Epithelial cell of prostate (primary cell): ENCODE measurements around the gene SLC34A1.
"Not testable (repeated sequence)": the region's sequence is repeated elsewhere in the genome, so short reads cannot be mapped to it uniquely, and the experiment has no call there.

Experiments used
- DNase-seq: peaks from one replicate; pipeline ENCODE4 v3.0.0-alpha.2; 2011; ENCODE audit warnings: low read depth, low spot score
- H3K27ac ChIP-seq: fragments of 450-650 bp; 2 replicates; pipeline ENCODE4 v1.5.1; 2017; ENCODE audit warnings: mild to moderate bottlenecking

SLC34A1 gene

GRCh38 chr5:177403792-177404640 is 19.8 kb downstream of the SLC34A1 start:
- peak overlapping the region; percentile 23 for H3K27ac ChIP-seq
- no peak for DNase-seq

DNA sequence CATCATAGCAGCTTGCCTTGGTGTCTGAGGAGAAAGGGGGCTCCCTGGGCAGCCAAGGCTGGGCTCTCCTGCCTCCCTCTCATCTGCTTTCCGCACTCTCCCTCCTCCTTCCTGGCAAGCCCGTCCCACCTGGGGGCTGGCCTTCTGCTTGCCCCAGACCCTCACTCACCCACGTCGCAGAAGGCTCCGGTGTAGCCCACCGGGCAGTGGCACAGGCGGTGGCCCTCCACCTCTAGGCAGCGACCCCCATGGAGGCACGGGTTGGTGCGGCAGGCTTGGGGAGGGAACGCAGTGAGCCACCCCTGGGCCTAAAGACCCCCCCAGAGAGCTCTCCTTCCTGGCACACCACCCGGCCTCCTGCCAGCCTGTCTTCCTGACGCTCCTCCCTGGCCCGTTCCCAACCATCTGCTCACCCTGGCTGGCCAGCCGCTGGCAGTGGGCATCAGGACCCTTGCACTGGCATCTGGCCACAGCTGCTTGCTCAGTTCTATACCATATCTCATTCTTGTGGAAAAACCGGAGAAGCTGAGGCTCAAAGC is 20.5 kb downstream of the SLC34A1 start:
- no peak for DNase-seq
- no peak overlapping the region for H3K27ac ChIP-seq

DNA sequence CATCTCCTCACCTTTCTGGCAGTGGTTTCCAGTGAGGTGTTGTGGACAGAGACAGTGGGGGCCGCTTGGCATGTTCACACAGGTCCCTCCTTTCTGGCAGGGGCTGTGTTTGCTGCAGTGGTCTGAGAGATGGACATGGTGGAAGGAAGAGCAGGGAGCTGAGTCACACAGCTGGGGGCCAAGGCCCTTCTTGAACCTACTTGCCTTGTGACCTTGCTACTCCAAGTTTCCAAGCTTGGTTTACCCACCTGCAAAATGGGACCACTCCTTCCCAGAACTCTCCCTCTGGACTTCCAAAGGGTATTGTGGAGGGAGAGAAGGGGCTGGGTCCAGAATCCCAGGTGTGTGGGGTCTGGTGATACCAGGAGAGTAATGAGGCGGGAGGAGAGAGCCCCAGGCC is 21.1 kb downstream of the SLC34A1 start:
- no peak overlapping the region for H3K27ac ChIP-seq
- no peak for DNase-seq

- no peak for DNase-seq
- no peak overlapping the region for H3K27ac ChIP-seq
Observed at GRCh38 chr5:177405805-177406204, 21.6 kb downstream of the SLC34A1 start.

- no peak for DNase-seq
- no peak within 1 kb of the TSS for H3K27ac ChIP-seq
Observed at GRCh38 chr5:177409043-177409801, 25.0 kb downstream of the SLC34A1 start, which contains the start of gene F12. Gene F12, minus strand, starts transcription at chr5:177409564. Its CDS starts 37 bp downstream, at chr5:177409527.

DNA sequence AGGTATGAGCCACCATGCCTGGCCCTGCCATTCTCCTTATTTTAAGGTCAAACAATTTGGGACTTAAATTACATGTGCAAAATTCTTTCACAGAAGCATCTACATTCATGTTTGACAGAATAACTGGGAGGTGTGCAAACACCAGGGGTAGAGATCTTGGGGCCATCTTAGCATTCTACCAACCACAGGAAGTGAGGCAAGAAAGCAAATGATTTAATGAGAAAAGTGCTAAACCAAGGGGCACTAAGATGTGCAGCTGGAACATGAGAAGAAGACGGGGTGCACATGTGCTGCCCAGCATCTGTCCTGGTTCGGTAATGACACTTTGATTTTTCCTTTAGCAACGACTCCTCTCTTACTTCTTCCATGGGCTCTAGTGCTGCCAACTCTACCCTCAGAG is 26.3 kb downstream of the SLC34A1 start:
- DNase-seq: no peak
- H3K27ac ChIP-seq: no peak overlapping the region

- DNase-seq: no peak
- H3K27ac ChIP-seq: no peak overlapping the region
Observed at GRCh38 chr5:177412603-177413233, 28.5 kb downstream of the SLC34A1 start.

DNA sequence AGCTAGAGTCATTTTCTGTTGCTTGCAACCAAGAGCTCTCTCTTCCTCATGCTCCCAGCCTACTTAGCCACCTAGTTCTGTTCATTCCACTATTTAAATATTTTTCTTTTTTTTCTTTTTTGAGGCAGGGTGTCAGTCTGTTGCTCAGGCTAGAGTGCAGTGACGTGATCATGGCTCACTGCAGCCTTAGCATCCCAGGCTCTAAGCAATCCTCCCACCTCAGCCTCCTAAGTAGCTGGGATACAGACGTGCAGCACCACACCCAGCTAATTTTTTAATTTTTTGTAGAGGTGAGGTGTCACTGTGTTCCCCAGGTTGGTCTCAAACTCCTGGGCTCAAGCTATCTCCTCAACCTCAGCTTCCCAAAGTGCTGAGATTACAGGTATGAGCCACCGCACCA is 30.2 kb downstream of the SLC34A1 start:
- DNase-seq: no peak
- no peak overlapping the region for H3K27ac ChIP-seq

GRCh38 chr5:177417081-177417480 is 32.8 kb downstream of the SLC34A1 start:
- H3K27ac ChIP-seq: not testable (repeated sequence)

DNA sequence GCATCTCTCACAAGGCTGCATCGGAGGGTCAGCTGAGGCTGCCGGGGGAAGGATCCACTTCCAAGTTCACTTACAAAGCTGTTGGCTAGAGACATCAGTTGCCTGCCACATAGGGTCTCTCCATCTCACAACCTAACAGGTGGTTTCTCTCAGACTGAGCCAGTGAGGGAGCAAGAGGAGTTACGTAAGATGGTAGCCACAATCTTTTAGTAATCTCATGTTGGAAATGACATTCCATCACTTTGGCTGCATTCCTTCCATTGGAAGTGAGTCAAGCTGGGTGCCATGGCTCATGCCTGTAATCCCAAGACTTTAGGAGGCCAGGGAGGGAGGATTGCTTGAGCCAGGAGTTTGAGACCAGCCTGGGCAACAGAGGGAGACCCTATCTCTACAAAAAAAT is 34.8 kb downstream of the SLC34A1 start:
- no peak overlapping the region for H3K27ac ChIP-seq
- DNase-seq: no peak

More at GRCh38 chr5:177417081-177417480, 32.8 kb downstream of the SLC34A1 start:
- not testable (repeated sequence) for DNase-seq

GRCh38 chr5:177420472-177420871 is 36.2 kb downstream of the SLC34A1 start:
- not testable (repeated sequence) for H3K27ac ChIP-seq

DNA sequence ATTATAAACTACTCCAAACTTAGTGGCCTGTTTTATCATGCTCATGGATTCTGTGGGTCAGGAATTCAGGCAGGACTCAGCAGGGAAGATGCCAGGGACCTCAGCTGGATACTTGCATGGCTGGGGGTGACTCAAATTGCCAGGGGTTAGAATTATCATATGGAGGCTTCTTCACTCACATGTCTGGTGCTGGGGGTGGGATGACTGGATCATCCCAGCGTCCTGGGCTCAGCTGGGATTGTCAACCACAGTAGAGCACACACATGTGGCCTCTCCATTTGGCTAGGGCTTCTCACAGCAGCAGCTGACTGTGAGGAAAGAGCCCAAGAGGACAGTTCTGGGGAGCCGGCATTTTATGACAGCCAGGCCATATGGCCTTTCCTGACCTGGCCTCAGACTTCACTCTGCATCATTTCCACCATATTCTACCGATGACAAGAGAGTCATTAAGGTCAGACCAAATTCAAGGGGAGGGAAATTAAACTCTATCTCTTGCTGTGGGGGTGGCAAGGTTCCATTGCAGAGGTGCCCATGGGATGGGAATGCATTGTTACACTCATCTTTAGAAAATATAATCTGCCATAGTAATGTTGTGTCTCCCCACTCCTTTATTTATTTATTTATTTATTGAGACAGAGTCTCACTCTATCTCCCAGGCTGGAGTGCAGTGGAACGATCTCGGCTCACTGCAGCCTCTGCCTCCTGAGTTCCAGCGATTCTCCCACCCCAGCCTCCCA is 37.0 kb downstream of the SLC34A1 start:
- no peak for DNase-seq
- no peak overlapping the region for H3K27ac ChIP-seq

More at GRCh38 chr5:177420472-177420871, 36.2 kb downstream of the SLC34A1 start:
- DNase-seq: not testable (repeated sequence)

DNA sequence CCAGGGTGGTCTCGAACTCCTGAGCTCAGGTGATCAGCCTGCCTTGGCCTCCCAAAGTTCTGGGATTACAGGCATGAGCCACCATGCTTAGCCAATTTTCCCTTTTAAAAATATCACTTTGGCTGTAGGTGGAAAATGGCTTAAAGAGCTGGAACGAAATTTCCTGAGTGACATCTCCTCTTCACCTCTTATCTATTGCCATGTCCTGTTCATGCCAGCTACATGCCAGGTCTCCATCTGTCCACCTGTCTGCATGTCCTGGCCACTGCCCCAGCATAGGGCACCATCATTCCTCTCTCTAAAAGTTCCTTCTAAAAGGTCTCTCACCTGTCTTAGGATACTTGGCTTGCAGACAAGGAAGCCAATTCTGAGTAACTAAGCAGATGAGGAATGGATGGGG is 39.4 kb downstream of the SLC34A1 start:
- H3K27ac ChIP-seq: no peak overlapping the region
- DNase-seq: no peak

DNA sequence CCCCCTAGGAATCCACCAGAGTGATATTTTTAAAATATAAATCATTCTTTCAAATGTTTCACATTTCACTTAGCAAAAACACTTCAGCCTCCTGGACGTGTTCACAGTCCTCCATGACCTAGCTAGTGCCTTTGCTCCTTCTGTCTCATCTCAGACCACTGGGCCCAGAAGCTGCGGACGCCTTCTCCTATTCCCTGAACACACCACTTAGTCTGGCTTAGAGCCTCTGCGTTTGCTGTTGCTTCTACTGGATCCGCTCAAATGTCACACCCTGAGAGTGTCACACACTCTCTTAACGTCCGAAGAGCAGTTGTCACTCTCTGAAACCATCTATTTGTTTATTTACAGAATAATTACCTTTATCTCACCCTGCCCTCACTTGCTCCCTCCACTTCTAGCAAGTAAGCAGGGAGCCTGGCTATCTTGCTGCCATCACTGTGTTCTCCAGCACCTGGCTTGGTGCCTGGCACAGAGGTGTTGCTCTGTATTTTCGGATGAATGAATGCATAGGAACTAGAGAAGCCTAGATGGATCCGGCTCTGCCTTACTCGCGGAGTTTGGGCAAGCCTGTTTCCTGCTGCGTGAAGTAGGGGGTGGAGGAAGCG is 41.1 kb downstream of the SLC34A1 start:
- H3K27ac ChIP-seq: peak overlapping the region; percentile 89
- no peak for DNase-seq

- peak overlapping the region; percentile 89 for H3K27ac ChIP-seq
- peak; percentile 99 for DNase-seq
Observed at GRCh38 chr5:177425801-177426565, 41.7 kb downstream of the SLC34A1 start.

DNA sequence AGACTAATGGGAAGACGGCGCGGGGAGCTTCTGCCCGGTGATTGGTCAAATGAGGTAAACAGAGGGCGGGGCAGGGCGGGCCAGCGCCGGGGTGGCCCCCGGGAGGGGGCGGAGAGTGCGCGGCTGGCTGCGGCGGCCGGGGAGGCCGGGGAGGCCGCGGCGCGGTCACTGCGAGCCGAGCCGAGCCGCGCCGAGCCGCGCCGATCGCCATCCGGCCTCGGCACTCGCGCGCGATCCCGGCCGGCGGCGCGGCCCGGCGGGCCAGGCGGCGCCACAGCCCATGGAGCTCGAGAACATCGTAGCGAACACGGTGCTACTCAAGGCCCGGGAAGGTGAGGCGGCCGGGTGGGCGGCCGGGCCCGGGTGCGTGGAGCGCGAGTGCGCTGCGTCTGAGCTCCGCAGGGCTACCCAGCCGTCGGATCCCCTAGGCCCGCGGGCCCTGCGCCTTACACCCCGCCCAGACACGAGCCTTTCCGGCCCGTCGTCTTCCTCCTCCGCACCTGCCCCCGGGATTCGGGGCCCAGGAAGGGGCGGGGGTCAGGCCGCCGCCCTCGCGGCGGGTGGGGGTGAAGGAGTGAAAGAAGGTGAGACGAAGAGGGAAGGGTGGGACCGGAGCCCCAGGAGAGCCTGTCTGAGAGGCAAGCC is 42.5 kb downstream of the SLC34A1 start, which contains the start of gene GRK6:
TSS of gene GRK6 (plus strand) at position 111 of the 645 bp plus-strand sequence. CDS start at position 281, 170 bp downstream.
- DNase-seq: no peak
- H3K27ac ChIP-seq: peak within 1 kb of the TSS; percentile 89

DNA sequence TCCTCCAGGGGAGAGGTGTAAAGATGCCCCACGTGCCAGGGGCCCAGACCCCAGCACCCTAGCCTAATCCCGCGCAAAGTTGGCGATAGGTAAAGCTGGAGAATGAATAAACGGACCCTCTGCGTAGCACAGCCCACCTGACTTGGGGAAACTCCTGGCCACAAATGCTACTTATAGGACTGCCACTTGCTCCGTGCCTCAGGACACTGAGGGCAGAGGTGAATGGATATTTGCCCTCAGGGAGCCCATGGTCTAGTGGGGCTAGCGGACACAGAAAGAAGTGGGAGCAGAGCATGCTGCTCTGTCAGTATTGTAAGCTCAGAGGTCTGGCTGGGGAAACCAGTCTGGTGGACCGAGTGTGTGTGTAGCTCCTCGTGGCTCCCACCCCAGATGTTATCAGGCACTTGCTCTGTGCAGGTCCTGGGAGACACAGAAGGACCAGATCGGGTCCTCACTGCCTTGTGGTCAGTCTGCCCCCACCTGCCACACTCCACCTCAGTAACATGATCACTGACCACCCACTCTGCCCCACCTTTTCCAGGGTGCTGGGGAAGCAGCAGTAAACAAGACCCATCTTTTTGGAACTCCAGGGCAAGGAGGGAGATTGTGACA is 43.1 kb downstream of the SLC34A1 start:
- peak overlapping the region; percentile 89 for H3K27ac ChIP-seq
- DNase-seq: no peak
